Activated CD8-positive, alpha-beta memory T cell treated with anti-CD3 and anti-CD28 coated beads, Interleukin-2, amount 50 U/mL, for 48 hours (primary cell): ENCODE measurements around the gene GNAT1.
A peak's percentile ranks its signal among the peaks of the same experiment; 100 is the strongest.

Experiments used
- DNase-seq: peaks from one replicate; pipeline ENCODE4 v3.0.0-alpha.2; 2020

The GNAT1 gene

DNA sequence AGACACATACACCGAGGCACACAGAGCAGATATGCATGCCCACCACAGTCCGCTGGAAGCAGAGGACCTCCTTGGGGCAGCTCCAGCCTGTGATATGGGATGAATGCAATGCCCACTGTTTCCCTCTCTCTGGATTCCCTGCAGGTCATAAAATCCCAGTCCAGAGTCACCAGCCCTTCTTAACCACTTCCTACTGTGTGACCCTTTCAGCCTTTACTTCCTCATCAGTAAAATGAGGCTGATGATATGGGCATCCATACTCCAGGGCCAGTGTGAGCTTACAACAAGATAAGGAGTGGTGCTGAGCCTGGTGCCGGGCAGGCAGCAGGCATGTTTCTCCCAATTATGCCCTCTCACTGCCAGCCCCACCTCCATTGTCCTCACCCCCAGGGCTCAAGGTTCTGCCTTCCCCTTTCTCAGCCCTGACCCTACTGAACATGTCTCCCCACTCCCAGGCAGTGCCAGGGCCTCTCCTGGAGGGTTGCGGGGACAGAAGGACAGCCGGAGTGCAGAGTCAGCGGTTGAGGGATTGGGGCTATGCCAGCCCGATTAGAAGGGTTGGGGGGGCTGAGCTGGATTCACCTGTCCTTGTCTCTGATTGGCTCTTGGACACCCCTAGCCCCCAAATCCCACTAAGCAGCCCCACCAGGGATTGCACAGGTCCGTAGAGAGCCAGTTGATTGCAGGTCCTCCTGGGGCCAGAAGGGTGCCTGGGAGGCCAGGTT is at the start of gene GNAT1:
TSS of gene GNAT1 (plus strand) at position 675 of the 725 bp plus-strand sequence. CDS start 116 bp downstream, outside the sequence.
- no peak for DNase-seq

GRCh38 chr3:50146316-50146901 is 45.0 kb upstream of the GNAT1 start:
- no peak for DNase-seq

GRCh38 chr3:50147016-50147415 is 44.4 kb upstream of the GNAT1 start:
- no peak for DNase-seq

GRCh38 chr3:50147447-50147846 is 44.0 kb upstream of the GNAT1 start:
- DNase-seq, result no peak

- no peak for DNase-seq
Observed at GRCh38 chr3:50147861-50148260, 43.5 kb upstream of the GNAT1 start.

GRCh38 chr3:50150404-50150750 is 41.0 kb upstream of the GNAT1 start:
- no peak for DNase-seq

- no peak for DNase-seq
Observed at GRCh38 chr3:50150863-50151686, 40.3 kb upstream of the GNAT1 start.

GRCh38 chr3:50151728-50152127 is 39.7 kb upstream of the GNAT1 start:
- DNase-seq, result no peak

DNA sequence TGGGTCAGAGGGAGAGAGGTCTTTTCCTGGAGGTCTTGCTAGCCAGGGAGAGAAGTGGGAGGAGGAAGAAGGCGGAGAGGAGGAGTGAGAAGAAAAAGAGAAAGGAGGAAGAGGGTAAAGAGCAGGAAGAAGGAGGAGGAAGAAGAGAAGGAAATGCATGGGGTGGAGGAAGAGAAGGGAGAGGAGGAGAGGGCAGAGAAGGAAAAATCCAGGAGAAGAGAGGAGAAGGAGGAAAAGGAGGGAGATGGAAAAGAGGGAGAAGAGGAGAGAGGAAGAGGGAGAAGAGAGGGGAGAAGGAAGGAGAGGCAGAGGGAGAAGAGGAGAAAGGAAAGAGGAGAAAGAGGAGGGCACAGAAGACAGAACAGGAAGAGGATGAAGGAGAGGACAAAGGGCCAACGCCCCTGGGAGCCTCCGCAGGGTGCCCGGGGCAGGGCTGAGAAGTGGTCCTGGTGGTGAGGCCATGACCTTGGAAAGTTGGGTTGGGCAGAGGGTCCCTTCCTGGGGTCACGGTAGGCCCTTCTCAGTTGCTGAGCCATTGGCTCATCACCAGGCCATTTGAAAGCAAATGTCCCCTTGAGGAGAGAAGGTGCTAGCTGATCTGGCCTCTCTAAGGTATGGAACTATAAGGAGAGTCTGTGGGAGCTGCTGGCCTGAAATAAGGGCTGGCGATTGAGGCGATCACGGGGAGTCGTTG is 37.5 kb upstream of the GNAT1 start:
- no peak for DNase-seq

GRCh38 chr3:50154476-50154839 is 37.0 kb upstream of the GNAT1 start:
- no peak for DNase-seq

- DNase-seq, result peak; percentile 80
Observed at GRCh38 chr3:50154840-50155490, 36.4 kb upstream of the GNAT1 start, which contains the start of gene SEMA3F. Gene SEMA3F (plus strand): TSS chr3:50155324. CDS start chr3:50159623, 4,299 bp downstream.

- no peak for DNase-seq
Observed at GRCh38 chr3:50155491-50155878, 35.9 kb upstream of the GNAT1 start.

- DNase-seq, result no peak
Observed at GRCh38 chr3:50155891-50156290, 35.5 kb upstream of the GNAT1 start.

DNA sequence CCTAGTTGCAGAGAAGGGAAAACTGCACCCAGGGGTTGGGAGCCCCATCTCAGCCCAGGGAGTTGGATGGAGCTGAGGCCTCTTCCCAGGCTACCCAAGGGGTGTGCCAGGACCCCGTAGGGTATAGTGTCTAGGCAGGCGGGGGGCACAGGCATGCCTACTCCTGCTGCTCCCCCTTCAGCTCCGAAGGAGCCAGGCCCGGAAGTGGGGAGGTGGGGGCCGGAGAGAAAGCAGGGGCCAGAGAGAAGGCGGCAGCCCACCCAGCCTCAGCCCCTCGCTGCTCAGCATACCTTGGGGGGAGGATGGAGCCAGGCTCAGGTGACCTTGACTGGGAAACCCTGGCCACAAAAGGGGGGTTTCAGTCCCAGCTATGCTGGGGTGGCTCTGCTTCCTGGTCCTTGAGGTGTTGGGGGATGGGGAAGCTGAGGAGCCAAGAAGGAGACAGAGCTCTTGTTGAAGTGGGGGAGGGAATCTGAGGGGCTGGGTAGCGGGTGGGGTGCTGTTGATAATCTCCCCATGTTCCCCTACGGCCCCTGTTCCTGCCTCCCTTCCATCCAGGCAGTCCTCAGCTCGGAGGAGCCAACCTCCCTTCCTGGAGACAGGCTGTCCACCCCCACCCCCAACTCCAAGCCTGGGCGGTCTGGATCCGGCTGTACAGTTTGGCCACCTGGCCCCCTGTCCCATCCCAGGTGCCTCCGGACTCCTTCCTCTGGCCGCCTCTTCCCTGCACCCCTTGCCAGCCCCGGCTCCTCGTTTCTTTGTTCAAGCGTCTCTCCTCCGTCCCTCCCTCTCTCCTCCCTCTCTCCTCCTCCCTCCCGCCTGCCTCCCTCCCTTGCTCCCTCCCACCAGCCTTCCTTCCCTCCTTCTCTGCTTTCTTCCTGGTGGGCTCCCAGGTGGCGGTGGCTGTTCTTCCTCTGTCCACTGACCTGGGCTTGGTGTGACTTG is 34.6 kb upstream of the GNAT1 start:
- no peak for DNase-seq

GRCh38 chr3:50157827-50158529 is 33.4 kb upstream of the GNAT1 start:
- no peak for DNase-seq

DNA sequence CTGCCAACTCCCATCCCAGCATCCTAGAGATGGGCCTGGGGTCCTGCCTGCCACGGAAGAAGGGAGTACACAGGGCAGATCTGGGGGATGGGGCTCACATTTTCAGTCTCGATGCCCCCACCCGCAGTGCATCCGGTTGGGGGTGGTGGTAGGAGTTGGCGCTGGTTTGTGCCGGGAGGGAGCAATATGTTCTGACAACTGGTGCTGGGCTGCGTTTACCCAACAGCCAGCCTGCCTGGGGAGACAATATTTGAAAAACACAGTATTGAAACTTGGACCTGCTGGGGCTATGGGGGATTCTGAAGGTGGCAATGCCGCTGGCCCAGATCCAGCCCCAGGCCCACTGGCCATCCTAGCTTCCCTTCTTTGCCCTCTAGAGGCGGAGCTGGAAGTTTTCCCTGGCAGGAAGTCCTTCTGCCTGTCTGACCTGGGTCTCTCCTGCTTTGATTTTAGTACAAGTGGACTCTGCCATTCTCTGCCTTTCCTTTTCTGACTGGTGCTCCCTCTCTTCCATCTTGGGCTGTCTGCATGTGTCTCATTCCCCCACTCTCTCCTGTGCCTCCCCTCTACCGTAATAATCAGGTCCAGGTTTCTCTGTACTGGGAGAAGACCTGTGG is 32.8 kb upstream of the GNAT1 start:
- DNase-seq, result no peak

GRCh38 chr3:50160561-50160983 is 30.8 kb upstream of the GNAT1 start:
- DNase-seq, result no peak

DNA sequence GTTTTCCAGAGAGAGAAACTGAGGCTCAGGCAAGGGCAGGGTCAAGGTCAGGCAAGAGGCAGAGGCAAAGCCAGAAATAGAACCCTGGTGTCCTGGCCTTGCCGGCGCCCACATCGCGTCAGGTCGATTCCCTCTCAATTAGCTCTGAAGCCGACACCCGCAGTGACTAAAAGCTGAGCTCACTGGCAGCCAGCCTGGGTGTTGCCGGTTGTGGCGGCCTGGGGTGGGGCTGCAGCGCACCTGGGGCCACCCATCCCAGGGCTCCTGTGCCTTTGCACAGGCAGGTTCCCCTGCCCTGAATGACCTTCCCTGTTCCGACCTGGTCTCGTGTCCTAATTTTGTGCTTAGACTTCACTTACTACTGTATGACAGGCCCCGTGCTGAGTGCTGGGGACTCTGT is 30.1 kb upstream of the GNAT1 start:
- DNase-seq, result no peak

GRCh38 chr3:50162034-50162883 is 29.2 kb upstream of the GNAT1 start:
- no peak for DNase-seq
